ENCODE results near the gene SENP1. TPM values are rescaled to one million over a fixed set of nuclear protein-coding genes. Genes with fewer than 3 reads are reported as not detected.

The SENP1 gene
- total and polyA plus RNA-seq, 2 of the 13 experiments (the other 11 are each of a cell fraction or from before 2014, with no cell fraction given) = 14.0 to 20.2 TPM

DNA sequence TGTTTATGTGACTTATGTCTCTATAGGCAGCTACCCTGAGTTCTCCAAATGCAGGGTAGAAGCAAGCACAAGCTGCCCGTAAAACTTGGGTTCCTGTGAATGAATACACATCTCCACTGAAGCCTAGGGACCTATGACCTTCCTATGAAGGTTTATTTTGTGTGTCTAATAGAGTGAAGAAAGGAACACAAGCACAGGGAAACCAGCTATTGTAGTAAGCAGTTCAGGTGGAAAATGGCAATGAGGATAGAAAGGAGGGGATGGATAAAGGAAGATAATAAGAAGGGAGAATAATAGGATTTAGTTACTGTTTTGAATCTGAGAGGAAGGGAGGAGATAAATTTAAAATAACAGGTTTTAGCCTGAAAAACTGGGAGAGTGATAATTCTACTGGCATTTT, 15.6 kb upstream of the SENP1 start (continued):
- TF ChIP-seq, protein P1, sequence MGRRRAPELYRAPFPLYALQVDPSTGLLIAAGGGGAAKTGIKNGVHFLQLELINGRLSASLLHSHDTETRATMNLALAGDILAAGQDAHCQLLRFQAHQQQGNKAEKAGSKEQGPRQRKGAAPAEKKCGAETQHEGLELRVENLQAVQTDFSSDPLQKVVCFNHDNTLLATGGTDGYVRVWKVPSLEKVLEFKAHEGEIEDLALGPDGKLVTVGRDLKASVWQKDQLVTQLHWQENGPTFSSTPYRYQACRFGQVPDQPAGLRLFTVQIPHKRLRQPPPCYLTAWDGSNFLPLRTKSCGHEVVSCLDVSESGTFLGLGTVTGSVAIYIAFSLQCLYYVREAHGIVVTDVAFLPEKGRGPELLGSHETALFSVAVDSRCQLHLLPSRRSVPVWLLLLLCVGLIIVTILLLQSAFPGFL (CRISPR knock-in tag; IDR thresholded peaks at IDR 0.05) = no peak
- TF ChIP-seq ZNF556 (CRISPR knock-in tag; IDR thresholded peaks at IDR 0.05; ENCODE audit: borderline replicate concordance) (no peak), ZSCAN31 (CRISPR knock-in tag; IDR thresholded peaks at IDR 0.05; ENCODE audit: low read depth) (no peak), TIGD3 (CRISPR knock-in tag; IDR thresholded peaks at IDR 0.05; ENCODE audit: borderline replicate concordance) (no peak), MZF1 (CRISPR knock-in tag; IDR thresholded peaks at IDR 0.05; ENCODE audit: borderline replicate concordance) (no peak), FOXP1 (IDR thresholded peaks at IDR 0.05) (no peak), FOXP1 (CRISPR knock-in tag; IDR thresholded peaks at IDR 0.05) (no peak), ZNF382 (CRISPR knock-in tag; IDR thresholded peaks at IDR 0.05; ENCODE audit: borderline replicate concordance) (no peak), MIXL1 (CRISPR knock-in tag; IDR thresholded peaks at IDR 0.05) (no peak)
- TF ChIP-seq, protein P2, sequence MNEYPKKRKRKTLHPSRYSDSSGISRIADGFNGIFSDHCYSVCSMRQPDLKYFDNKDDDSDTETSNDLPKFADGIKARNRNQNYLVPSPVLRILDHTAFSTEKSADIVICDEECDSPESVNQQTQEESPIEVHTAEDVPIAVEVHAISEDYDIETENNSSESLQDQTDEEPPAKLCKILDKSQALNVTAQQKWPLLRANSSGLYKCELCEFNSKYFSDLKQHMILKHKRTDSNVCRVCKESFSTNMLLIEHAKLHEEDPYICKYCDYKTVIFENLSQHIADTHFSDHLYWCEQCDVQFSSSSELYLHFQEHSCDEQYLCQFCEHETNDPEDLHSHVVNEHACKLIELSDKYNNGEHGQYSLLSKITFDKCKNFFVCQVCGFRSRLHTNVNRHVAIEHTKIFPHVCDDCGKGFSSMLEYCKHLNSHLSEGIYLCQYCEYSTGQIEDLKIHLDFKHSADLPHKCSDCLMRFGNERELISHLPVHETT (CRISPR knock-in tag; conservative IDR thresholded peaks at IDR 0.05) = no peak
- TF ChIP-seq, protein P3, sequence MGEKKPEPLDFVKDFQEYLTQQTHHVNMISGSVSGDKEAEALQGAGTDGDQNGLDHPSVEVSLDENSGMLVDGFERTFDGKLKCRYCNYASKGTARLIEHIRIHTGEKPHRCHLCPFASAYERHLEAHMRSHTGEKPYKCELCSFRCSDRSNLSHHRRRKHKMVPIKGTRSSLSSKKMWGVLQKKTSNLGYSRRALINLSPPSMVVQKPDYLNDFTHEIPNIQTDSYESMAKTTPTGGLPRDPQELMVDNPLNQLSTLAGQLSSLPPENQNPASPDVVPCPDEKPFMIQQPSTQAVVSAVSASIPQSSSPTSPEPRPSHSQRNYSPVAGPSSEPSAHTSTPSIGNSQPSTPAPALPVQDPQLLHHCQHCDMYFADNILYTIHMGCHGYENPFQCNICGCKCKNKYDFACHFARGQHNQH (CRISPR knock-in tag; IDR thresholded peaks at IDR 0.05) = no peak

Data from HepG2 (cell line).